T-helper 17 cell (primary cell): ENCODE measurements around the gene L3MBTL2. TPM values are rescaled to one million over a fixed set of nuclear protein-coding genes. Genes with fewer than 3 reads are reported as not detected.

ENCODE experiments used
- ATAC-seq: fragments of 150-1000 bp; cut with Tn5 transposase; 2 replicates; pipeline ENCODE4 v1.10.0; 2021; ENCODE audit warnings: mild to moderate bottlenecking, moderate library complexity
- DNase-seq, 3 donors: peaks; one replicate each; pipeline versions ENCODE4 v3.0.0 to v3.0.0-alpha.2; 2020 to 2021
- H3K9me3 ChIP-seq: one replicate; pipeline ENCODE4 v1.7.0; 2013; ENCODE audit warnings: low read length, mild to moderate bottlenecking; ENCODE audit not compliant: control insufficient read depth, poor library complexity, severe bottlenecking
- H3K27ac Mint-ChIP-seq: one replicate; pipeline ENCODE4 v1.8.0; 2022; ENCODE audit warnings: mild to moderate bottlenecking, moderate library complexity, mixed read lengths
- H3K27me3 Mint-ChIP-seq: one replicate; pipeline ENCODE4 v1.8.0; 2022; ENCODE audit warnings: mixed read lengths
- H3K36me3 Mint-ChIP-seq: one replicate; pipeline ENCODE4 v1.8.0; 2022; ENCODE audit warnings: low read depth, mixed read lengths
- H3K4me1 Mint-ChIP-seq: one replicate; pipeline ENCODE4 v1.8.0; 2022; ENCODE audit warnings: mild to moderate bottlenecking, mixed read lengths
- H3K4me3 Mint-ChIP-seq: one replicate; pipeline ENCODE4 v1.8.0; 2022; ENCODE audit warnings: mild to moderate bottlenecking, moderate library complexity, mixed read lengths
- total RNA-seq, 4 donors: library from RNA in 2 of 4; stranded (reverse) in 2 of 4; gene quantifications; one replicate each; pipeline ENCODE4 v1.2.3 and lab custom pipeline; 2022 to 2026

L3MBTL2 gene
- total RNA-seq, 2 donors from 2014 or later, result 28.9 to 31.1 TPM

DNA sequence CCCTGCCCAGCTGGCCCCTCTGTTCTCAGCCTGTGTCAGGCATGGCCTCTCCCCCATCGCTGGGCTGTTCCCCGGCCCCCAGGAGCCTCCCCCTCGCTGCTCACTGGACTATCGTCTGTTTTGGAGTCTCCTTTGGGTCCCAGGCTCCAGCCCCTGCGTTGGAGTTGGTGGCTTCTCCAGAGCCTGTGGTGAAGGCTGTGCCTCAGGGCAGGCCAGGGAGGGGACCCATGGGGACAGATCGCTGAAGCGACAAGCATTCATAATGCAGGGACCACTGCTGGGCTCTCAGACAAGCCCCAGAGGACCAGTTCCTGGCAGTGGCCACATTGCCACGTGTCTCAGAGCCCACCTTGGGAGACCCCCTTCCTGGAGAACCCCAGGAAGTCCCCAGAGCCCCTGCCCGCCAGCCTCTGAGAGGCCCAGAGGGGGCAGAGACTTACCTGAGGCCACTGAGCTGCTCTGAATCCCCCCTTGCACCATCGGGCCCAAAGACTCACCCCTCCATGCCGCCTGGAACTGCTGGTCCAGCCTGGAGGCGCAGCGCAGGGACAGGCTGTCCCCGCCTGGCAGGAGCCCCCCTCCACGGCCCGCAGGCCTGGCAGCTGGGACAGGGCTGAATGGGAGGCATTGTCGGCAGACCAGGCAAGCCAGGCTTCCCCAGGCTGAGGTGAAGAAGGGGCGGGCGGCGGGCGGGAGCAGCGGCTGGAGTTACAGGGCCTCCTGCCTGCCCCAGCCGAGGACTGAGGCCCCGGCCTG, 35.4 kb downstream of the L3MBTL2 start, which contains the start of gene CHADL:
TSS of gene CHADL (minus strand) at position 555 of the 756 bp plus-strand sequence. CDS start at position 505, 50 bp downstream.
- DNase-seq (no peak), ATAC-seq (no peak)
- no peaks in the 10 kb centered on the region for H3K9me3 ChIP-seq
- H3K27me3 Mint-ChIP-seq, result no peaks in the 10 kb centered on the region
- peak within 1 kb of the TSS; percentile 68 for H3K27ac Mint-ChIP-seq
- peaks cover 7% of the 10 kb centered on the region for H3K4me1 Mint-ChIP-seq
- H3K36me3 Mint-ChIP-seq, result no peaks in the 10 kb centered on the region
- H3K4me3 Mint-ChIP-seq, result peak within 1 kb of the TSS; percentile 36

DNA sequence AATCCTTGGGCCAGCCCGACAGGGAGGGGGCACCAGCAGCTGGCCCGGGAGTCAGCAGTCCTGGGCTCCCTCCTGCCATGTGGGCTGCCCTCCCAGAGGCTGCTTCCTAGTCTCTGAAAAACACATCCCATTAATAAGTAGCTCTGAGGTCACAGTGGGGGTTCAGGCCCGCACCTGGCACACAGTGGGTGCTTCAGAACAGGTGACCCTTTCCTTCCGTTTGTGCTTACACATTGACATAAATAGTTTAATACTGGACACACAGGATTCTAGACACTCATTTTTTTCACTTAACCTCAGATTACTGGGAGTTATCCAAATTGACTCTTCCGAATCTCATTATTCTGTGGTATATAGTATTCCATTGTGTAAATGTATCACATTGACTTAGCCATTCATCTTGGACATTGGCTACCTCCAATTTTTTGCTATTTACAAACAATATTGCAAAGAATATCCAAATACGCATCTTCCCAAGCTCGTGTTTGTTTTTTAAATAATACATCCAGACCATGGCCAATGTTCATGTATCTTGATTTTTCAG, 36.1 kb downstream of the L3MBTL2 start:
- no peaks in the 10 kb centered on the region for H3K27me3 Mint-ChIP-seq
- no peaks in the 10 kb centered on the region for H3K9me3 ChIP-seq
- no peak for ATAC-seq
- H3K4me1 Mint-ChIP-seq, result peaks cover 7% of the 10 kb centered on the region
- H3K4me3 Mint-ChIP-seq, result no peak overlapping the region
- peak overlapping the region; percentile 32 for H3K27ac Mint-ChIP-seq
- DNase-seq, result no peak
- no peaks in the 10 kb centered on the region for H3K36me3 Mint-ChIP-seq

DNA sequence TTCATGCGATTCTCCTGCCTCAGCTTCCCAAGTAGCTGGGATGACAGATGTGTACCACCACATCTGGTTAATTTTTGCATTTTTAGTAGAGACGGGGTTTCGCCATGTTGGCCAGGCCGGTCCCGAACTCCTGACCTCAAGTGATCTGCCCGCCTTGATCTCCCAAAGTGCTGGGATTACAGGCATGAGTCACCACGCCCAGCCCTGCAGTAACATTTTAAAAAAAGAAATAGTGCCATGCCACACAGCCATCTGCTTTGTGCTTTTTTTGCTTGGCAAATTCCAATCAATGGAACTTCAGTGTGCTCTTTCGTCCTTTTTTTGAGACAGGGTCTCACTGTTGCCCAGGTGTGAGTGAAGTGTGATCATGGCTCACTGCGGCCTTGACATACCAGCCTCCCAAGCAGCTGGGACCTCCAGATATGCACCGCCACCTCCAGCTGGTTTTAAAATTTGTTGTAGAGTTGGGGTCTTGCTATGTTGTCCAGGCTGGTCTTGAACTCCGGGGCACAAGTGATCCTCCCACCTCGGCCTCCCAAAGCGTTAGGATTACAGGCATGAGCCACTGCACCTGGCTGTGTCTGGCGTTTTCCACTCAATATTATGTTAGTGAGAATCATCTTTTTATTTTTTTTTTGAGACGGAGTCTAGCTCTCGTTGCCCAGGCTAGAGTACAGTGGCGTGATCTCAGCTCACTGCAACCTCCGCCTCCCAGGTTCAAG, 37.4 kb downstream of the L3MBTL2 start:
- no peak for DNase-seq
- Mint-ChIP-seq H3K36me3 (no peaks in the 10 kb centered on the region), H3K4me3 (no peak overlapping the region), H3K27me3 (no peaks in the 10 kb centered on the region), H3K4me1 (peaks cover 7% of the 10 kb centered on the region), H3K27ac (no peak overlapping the region)
- ATAC-seq, result no peak
- H3K9me3 ChIP-seq, result no peaks in the 10 kb centered on the region

DNA sequence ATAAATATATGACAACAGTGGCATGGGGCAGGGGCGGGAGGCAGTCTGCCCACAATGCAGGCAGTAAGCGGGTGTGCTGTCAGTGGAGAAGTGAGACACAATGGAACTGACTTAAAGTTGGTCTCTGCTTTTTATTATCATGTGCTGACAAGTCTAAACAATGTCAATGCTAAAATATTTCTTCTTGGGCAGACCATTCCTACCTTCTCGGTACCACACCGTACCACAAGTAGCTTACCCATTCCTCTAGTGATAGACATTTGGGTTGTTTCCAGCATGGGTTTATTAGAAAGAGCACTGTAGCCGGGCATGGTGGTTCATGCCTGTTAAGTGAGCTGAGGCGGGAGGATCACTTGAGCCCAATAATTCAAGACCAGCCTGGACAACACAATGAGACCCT, 38.2 kb downstream of the L3MBTL2 start:
- Mint-ChIP-seq H3K4me1 (peaks cover 7% of the 10 kb centered on the region), H3K27ac (no peak overlapping the region), H3K27me3 (no peaks in the 10 kb centered on the region), H3K36me3 (no peaks in the 10 kb centered on the region), H3K4me3 (no peak overlapping the region)
- no peaks in the 10 kb centered on the region for H3K9me3 ChIP-seq
- no peak for DNase-seq
- ATAC-seq, result no peak

DNA sequence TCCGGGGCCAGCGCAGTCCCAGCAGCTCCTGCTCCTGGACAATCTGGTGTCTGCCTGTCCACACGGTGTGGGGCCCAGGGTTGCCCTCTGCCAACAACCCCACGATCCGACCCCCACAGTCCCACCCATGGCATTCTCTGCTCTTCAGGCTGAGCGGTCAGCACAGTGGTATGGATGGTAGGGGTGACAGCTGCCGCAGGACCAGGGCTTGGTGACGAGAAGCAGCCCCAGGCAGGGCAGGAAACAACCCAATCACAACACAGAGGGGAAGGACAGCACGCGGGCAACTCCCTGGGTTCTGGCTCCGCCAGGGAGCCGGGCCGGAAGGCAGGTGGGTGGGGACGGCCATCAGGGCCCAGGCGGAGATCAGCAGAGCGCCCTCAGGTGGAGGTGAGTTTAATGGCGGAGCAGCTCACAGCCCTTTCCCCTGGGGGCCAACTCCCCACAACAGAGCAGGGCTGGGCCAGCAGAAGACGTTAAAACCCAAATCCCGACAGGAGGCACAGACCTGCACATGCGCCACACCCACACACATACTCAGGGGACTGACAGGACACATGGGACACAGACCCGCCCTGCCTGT, 40.9 kb downstream of the L3MBTL2 start:
- DNase-seq (no peak), ATAC-seq (peak; percentile 8)
- peaks cover 2% of the 10 kb centered on the region for H3K36me3 Mint-ChIP-seq
- H3K4me1 Mint-ChIP-seq, result no peaks in the 10 kb centered on the region
- no peaks in the 10 kb centered on the region for H3K27me3 Mint-ChIP-seq
- no peak overlapping the region for H3K27ac Mint-ChIP-seq
- H3K4me3 Mint-ChIP-seq, result no peak overlapping the region
- H3K9me3 ChIP-seq, result no peaks in the 10 kb centered on the region

DNA sequence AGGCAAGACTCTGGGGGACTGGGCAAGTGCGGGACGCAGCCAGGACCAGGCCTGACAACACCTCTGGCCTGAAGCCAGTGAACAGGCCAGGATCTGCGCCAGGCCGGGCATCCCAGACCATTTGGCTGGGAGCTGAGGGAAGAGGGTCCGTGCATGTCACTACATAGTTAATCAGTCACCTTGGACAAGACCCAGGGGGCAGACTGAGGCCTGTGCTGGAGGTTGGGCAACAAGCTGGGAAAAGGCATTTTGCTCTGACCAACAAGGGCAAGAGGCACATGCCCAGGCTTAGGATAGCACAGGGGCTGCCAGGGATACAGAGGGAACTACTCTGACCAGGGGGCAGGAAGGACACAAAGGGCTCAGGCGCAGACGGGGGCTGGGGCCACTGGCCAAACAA, 42.6 kb downstream of the L3MBTL2 start:
- H3K4me1 Mint-ChIP-seq, result no peaks in the 10 kb centered on the region

DNA sequence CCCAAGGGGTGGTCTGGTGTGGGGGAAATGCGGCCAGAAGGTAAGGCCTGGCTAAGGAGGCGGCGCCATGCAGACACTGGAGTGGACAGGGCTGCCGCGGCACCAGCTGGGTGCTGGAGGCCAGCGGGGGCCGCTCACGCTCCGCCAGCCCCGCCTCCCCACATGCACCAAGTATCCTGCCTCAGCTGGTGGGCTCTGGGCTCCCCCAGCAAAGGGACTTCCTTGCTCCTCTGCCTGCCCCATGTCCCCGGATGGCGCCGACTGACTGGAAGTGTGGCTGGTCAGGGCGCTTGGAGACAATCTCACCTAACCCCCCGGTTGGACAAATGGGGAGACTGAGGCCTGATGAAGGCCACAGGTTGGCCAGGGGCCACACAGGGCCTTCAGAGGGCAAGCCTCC, 43.2 kb downstream of the L3MBTL2 start:
- no peaks in the 10 kb centered on the region for H3K9me3 ChIP-seq
- DNase-seq (no peak), ATAC-seq (no peak)
- Mint-ChIP-seq H3K4me3 (no peak overlapping the region), H3K27me3 (no peaks in the 10 kb centered on the region), H3K36me3 (peaks cover 2% of the 10 kb centered on the region), H3K27ac (no peak overlapping the region), H3K4me1 (no peaks in the 10 kb centered on the region)

More for the DNA sequence above, 42.6 kb downstream of the L3MBTL2 start:
- H3K4me3 Mint-ChIP-seq, result no peak overlapping the region
- no peaks in the 10 kb centered on the region for H3K9me3 ChIP-seq
- ATAC-seq, result no peak
- no peak for DNase-seq
- no peaks in the 10 kb centered on the region for H3K27me3 Mint-ChIP-seq
- peaks cover 2% of the 10 kb centered on the region for H3K36me3 Mint-ChIP-seq
- no peak overlapping the region for H3K27ac Mint-ChIP-seq

DNA sequence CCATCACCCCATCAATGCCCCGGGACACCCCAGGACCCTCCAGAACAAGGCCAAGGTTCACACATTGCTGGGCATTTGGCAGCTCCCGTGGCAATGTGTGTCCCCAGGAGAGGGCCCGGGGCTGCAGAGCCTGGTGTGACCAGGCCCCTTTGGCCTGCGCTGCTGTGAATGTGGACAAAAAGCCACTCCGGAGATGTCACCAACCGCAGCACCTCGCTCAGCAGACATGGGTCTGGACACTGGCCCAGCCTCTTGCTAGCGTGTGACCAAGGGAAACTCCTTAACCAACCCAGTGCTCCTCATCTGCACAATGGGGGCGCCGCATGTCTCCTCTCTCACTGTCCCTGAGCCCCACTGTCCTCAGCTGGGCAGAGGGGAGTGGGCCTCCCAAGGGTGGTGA, 43.6 kb downstream of the L3MBTL2 start:
- no peaks in the 10 kb centered on the region for H3K9me3 ChIP-seq
- DNase-seq (no peak), ATAC-seq (no peak)
- Mint-ChIP-seq H3K36me3 (peaks cover 2% of the 10 kb centered on the region), H3K27me3 (no peaks in the 10 kb centered on the region), H3K27ac (no peak overlapping the region), H3K4me3 (no peak overlapping the region), H3K4me1 (no peaks in the 10 kb centered on the region)

DNA sequence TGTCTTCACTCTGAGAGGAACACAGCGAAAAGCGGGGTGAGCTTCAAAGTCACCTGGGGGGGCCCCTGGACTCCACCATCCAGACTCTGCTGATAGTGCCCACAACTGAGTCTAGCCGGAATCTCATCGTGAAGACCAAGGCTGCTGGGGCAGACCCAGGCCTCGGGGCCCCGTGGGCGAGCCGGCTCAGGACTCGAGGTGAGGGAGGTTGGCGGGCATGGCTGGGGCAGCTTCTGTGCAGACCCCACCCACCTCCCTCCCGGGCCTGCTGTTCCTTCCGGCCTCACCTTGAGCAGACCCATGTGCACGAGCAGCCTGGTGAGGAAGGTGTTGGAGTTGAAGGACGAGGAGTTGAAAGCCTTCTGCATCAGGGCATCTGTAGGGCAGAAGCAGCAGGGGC, 44.3 kb downstream of the L3MBTL2 start:
- DNase-seq (no peak), ATAC-seq (no peak)
- Mint-ChIP-seq H3K4me1 (peaks cover 2% of the 10 kb centered on the region), H3K36me3 (peaks cover 5% of the 10 kb centered on the region), H3K27ac (no peak overlapping the region), H3K4me3 (no peak overlapping the region), H3K27me3 (no peaks in the 10 kb centered on the region)
- H3K9me3 ChIP-seq, result no peaks in the 10 kb centered on the region

DNA sequence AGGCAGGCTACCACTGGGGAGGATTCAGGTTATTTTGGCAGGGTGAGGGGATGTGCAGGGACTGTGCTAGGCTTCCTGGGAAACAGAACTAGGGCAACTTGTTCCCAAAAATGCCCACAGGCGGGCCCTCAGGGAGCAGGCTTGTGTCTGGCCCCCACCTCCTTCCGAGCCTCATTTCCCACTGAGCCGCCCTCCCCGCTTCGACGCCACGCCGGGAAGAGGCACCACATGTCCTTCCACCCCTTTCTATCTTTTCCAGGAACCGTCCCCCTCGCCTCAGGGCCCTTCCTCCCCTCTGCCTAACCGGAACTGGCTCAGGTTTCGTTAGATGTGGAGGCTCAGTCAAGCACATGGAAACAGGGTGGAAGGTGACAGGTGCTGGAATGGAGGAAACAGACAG, 45.0 kb downstream of the L3MBTL2 start:
- Mint-ChIP-seq H3K36me3 (peaks cover 5% of the 10 kb centered on the region), H3K4me1 (peaks cover 2% of the 10 kb centered on the region)

DNA sequence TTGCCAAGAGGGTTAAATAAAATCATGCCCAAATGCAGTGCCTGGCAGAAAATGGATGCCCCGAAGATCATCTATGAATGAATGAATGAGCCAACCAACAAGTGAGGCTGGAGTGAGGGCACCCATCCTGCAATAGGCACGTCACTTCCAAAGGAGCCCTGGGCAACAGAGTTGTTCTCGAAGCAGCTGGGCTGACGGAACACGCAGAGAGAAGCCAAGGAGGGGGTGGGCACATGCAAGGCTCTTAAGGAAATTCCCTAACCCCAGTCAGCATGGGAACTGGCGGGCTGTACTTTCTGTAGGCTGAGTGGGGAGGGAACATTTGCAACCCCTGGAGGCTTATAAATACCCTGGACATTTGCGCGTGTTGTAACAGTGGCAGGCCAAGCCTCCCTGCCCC, 47.3 kb downstream of the L3MBTL2 start:
- Mint-ChIP-seq H3K27me3 (no peaks in the 10 kb centered on the region), H3K36me3 (peaks cover 5% of the 10 kb centered on the region), H3K4me1 (peaks cover 2% of the 10 kb centered on the region), H3K4me3 (no peak overlapping the region), H3K27ac (no peak overlapping the region)
- H3K9me3 ChIP-seq, result no peaks in the 10 kb centered on the region
- DNase-seq, result no peak
- ATAC-seq, result no peak

More for the DNA sequence above, 45.0 kb downstream of the L3MBTL2 start:
- ATAC-seq, result no peak
- DNase-seq, result no peak
- no peak overlapping the region for H3K4me3 Mint-ChIP-seq
- no peaks in the 10 kb centered on the region for H3K27me3 Mint-ChIP-seq
- peak overlapping the region; percentile 79 for H3K27ac Mint-ChIP-seq
- no peaks in the 10 kb centered on the region for H3K9me3 ChIP-seq

DNA sequence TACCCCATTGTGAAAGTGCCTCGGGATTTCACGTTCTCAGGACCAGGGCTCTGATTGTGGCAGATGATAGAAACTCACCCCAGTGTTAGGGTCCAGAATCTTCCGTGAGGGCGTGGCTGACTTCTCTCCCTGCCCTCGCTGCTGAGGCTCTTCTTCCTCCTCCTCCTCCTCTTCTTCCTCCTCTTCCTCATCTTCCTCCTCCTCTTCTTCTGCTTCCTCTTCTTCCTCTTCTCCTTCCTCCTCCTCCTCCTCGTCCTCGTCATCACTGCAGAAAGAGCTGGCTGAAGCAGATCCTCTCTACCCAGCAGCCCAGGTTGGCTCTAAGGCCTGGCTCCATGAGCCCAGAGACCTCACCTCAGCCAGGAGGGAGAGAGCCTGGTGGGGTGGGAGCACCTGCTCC, 49.1 kb downstream of the L3MBTL2 start:
- H3K27ac Mint-ChIP-seq, result peak overlapping the region; percentile 88
- DNase-seq (no peak), ATAC-seq (no peak)
- H3K9me3 ChIP-seq, result no peaks in the 10 kb centered on the region
- no peaks in the 10 kb centered on the region for H3K27me3 Mint-ChIP-seq
- H3K4me3 Mint-ChIP-seq, result no peak overlapping the region
- H3K36me3 Mint-ChIP-seq, result peaks cover 7% of the 10 kb centered on the region
- H3K4me1 Mint-ChIP-seq, result peaks cover 2% of the 10 kb centered on the region
